GM18873 (cell line): ENCODE data around the gene ZNF423.

Source experiments
- ATAC-seq: cut with Tn5 transposase; IDR thresholded peaks from one replicate; pipeline ENCODE4 v1.9.1; 2021; ENCODE audit warnings: mild to moderate bottlenecking, moderate library complexity, moderate number of reproducible peaks; ENCODE audit not compliant: unreplicated experiment, low FRiP score

Gene ZNF423

GRCh38 chr16:49653173-49653570, 202.7 kb downstream of the ZNF423 start:
- ATAC-seq, result no peak

- no peak for ATAC-seq
These were observed 203.3 kb downstream of the ZNF423 start for GRCh38 chr16:49652456-49653172.

- ATAC-seq, result no peak
These were observed 203.9 kb downstream of the ZNF423 start for GRCh38 chr16:49651996-49652395.

GRCh38 chr16:49651226-49651625, 204.7 kb downstream of the ZNF423 start:
- ATAC-seq, result no peak

- ATAC-seq, result no peak
These were observed 205.3 kb downstream of the ZNF423 start for GRCh38 chr16:49650603-49651002.

- no peak for ATAC-seq
These were observed 206.7 kb downstream of the ZNF423 start for GRCh38 chr16:49649013-49649765.

GRCh38 chr16:49647673-49648072, 208.2 kb downstream of the ZNF423 start:
- no peak for ATAC-seq

GRCh38 chr16:49645263-49645662, 210.6 kb downstream of the ZNF423 start:
- ATAC-seq, result no peak

GRCh38 chr16:49644145-49644463, 211.8 kb downstream of the ZNF423 start:
- ATAC-seq, result no peak

GRCh38 chr16:49643429-49644144, 212.3 kb downstream of the ZNF423 start:
- ATAC-seq, result no peak

GRCh38 chr16:49641250-49641649, 214.7 kb downstream of the ZNF423 start:
- no peak for ATAC-seq

GRCh38 chr16:49640581-49640980, 215.3 kb downstream of the ZNF423 start:
- ATAC-seq, result no peak

GRCh38 chr16:49639739-49640431, 216.0 kb downstream of the ZNF423 start:
- no peak for ATAC-seq

- no peak for ATAC-seq
These were observed 217.0 kb downstream of the ZNF423 start for GRCh38 chr16:49638673-49639610.

GRCh38 chr16:49637933-49638672, 217.8 kb downstream of the ZNF423 start:
- ATAC-seq, result no peak

GRCh38 chr16:49637511-49637910, 218.4 kb downstream of the ZNF423 start:
- no peak for ATAC-seq

GRCh38 chr16:49636608-49637007, 219.3 kb downstream of the ZNF423 start:
- ATAC-seq, result no peak

- ATAC-seq, result no peak
These were observed 220.0 kb downstream of the ZNF423 start for GRCh38 chr16:49635591-49636581.
